Measurements from ENCODE around the gene RAVER2. TPM values are rescaled to one million over a fixed set of nuclear protein-coding genes. Genes with fewer than 3 reads are reported as not detected.

Gene RAVER2
- total RNA-seq, 1 experiment from 2014 or later, result 12.4 TPM

DNA sequence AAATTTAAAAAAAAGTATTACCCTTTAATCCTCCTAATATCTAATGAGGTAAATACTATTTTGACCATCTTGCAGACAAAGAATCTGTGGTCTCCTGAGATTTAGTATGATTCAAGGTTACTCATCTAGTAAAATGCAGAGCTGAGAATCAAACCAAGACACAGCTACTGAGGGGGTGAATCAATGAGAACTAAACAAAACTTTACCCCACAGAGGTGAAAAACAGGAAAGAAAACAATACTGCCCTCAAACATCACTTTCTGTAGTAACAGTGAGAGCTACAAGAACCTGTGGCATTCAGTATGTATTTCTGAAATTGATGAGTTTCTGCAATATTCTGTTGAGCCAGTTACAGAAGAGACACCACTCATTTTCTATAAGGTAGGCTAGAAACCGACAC, 136.4 kb downstream of the RAVER2 start:
- no TSS peak for BruUV-seq (replicated peaks)
- H3K36me3 ChIP-seq (ENCODE audit: low read depth), result peaks cover 4% of the 10 kb centered on the region; the same call in 1 of the 2 replicates
- no peaks in the 10 kb centered on the region for H3K79me2 ChIP-seq (ENCODE audit: low read depth)
- no peaks in the 10 kb centered on the region for H3F3A ChIP-seq (ENCODE audit: insufficient read depth, low read depth)
- CTCF ChIA-PET, result no interaction called here
- no peak overlapping the region for H2AFZ ChIP-seq
- no peaks in the 10 kb centered on the region for H3K9me3 ChIP-seq (ENCODE audit: insufficient read depth, low read depth)
- no peak overlapping the region for H3K27ac ChIP-seq
- no peaks in the 10 kb centered on the region; the same call in 1 of the 2 replicates for H4K20me1 ChIP-seq (ENCODE audit: insufficient read depth)
- H3K4me2 ChIP-seq, result no peak overlapping the region
- no peak overlapping the region for H3K4me3 ChIP-seq
- intact Hi-C loops (cut with micrococcal nuclease; ENCODE audit: unreplicated experiment), result no loop called here
- TF ChIP-seq, protein P1, sequence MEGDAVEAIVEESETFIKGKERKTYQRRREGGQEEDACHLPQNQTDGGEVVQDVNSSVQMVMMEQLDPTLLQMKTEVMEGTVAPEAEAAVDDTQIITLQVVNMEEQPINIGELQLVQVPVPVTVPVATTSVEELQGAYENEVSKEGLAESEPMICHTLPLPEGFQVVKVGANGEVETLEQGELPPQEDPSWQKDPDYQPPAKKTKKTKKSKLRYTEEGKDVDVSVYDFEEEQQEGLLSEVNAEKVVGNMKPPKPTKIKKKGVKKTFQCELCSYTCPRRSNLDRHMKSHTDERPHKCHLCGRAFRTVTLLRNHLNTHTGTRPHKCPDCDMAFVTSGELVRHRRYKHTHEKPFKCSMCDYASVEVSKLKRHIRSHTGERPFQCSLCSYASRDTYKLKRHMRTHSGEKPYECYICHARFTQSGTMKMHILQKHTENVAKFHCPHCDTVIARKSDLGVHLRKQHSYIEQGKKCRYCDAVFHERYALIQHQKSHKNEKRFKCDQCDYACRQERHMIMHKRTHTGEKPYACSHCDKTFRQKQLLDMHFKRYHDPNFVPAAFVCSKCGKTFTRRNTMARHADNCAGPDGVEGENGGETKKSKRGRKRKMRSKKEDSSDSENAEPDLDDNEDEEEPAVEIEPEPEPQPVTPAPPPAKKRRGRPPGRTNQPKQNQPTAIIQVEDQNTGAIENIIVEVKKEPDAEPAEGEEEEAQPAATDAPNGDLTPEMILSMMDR (conservative IDR thresholded peaks at IDR 0.05), result no peak
- no peak for TF ChIP-seq EZH2 (IDR thresholded peaks at IDR 0.05; ENCODE audit: low read depth)
- no peaks in the 10 kb centered on the region for H3K4me1 ChIP-seq (replicated peaks; ENCODE audit: insufficient read depth)
- DNase-seq, result no peak
- no peaks in the 10 kb centered on the region for H3K9me2 ChIP-seq (ENCODE audit: insufficient read depth)
- POLR2A ChIA-PET (ENCODE audit: unreplicated experiment), result interaction anchor here (0.6 kb wide), 1 partner anchor 536 kb away, joined by 3 read pairs; no protein-coding TSS in a partner anchor
- no peaks in the 10 kb centered on the region for H3K27me3 ChIP-seq (ENCODE audit: insufficient read depth, low read depth)

Other genes starting within 250 kb of the RAVER2 start
- gene JAK1, start 221.5 kb downstream of the RAVER2 start, total RNA-seq (2021), result 88.5 and 97.9 TPM in 2 replicates

Data from PC-9 (cell line).